Testis (tissue), 2 donors: ENCODE data around the gene ZZZ3.

Experiments used
- CTCF ChIP-seq, 3 experiments: fragments of 450-650 bp in 2 of 3; fragments of 200-600 bp in 1 of 3; sonication (generic) in 1 of 3; IDR thresholded peaks; one replicate each; pipeline ENCODE4 v1.5.1; 2016 to 2019; ENCODE audit warnings: antibody characterized with exemption in 3 of 3, mild to moderate bottlenecking in 2 of 3, moderate library complexity in 1 of 3
- POLR2A ChIP-seq: fragments of 450-650 bp; IDR thresholded peaks from one replicate; pipeline ENCODE4 v1.6.1; 2017; ENCODE audit warnings: antibody characterized with exemption, mild to moderate bottlenecking, moderate library complexity

DNA sequence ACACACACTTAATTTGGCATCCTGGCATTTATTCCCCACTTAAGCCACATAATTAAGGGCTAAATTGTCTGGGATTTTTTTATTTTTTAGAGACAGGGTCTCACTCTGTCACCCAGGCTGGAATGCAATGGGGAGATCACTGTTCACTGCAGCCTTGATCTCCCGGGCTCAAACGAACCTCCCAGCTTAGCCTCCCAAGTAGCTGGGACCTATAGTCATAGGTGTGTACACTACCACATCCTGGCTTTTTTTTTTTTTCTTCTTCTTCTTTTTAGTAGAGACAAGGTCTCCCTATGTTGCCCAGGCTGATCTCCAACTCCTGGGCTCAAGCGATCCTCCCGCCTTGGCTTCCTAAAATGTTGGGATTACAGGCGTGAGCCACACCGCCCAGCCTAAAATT, 24.2 kb downstream of the ZZZ3 start:
- TF ChIP-seq CTCF (IDR thresholded peaks at IDR 0.05) (no peak), POLR2A (no peak)
